ENCODE measurements around the gene DPF1.

DNA sequence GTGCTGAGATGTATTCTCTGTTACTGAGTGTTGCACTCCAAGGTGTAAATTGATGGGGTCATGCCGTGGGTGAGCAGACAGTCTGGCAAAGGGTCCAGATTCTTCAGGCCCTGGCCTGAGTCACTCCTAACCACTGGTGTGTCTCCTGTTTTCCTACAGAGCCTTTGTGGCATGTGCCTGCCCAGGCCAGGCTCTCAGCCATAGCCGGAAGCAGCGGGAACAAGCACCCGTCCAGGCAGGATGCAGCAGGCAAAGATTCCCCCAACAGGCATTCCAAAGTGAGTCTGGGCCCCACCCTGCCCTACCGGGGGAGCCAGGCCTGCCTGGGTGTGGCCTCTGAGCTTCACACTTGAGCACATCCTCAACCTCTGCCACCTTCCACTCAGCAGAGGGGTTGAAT is 61.9 kb downstream of the DPF1 start:
- TF ChIP-seq POLR2A (IDR thresholded peaks at IDR 0.05) = no peak
- TF ChIP-seq, protein P1, sequence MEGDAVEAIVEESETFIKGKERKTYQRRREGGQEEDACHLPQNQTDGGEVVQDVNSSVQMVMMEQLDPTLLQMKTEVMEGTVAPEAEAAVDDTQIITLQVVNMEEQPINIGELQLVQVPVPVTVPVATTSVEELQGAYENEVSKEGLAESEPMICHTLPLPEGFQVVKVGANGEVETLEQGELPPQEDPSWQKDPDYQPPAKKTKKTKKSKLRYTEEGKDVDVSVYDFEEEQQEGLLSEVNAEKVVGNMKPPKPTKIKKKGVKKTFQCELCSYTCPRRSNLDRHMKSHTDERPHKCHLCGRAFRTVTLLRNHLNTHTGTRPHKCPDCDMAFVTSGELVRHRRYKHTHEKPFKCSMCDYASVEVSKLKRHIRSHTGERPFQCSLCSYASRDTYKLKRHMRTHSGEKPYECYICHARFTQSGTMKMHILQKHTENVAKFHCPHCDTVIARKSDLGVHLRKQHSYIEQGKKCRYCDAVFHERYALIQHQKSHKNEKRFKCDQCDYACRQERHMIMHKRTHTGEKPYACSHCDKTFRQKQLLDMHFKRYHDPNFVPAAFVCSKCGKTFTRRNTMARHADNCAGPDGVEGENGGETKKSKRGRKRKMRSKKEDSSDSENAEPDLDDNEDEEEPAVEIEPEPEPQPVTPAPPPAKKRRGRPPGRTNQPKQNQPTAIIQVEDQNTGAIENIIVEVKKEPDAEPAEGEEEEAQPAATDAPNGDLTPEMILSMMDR (IDR thresholded peaks at IDR 0.05) = no peak

Measured in uterus (tissue), 2 donors.